GM19099 (cell line): Measurements from ENCODE around the gene L3MBTL4.

Experiments used
- POLR2A ChIP-seq: IDR thresholded peaks from 3 replicates; pipeline ENCODE4 v1.6.1; 2011; ENCODE audit warnings: low read depth; ENCODE audit not compliant: insufficient read length; ENCODE audit errors: extremely low read depth

The L3MBTL4 gene

GRCh38 chr18:6414723-6415417 is at the start of gene L3MBTL4:
Gene L3MBTL4, minus strand, starts transcription at chr18:6414911. Its CDS starts 103,286 bp downstream, at chr18:6311625.
- no peak for TF ChIP-seq POLR2A

- no peak for TF ChIP-seq POLR2A
Measured at GRCh38 chr18:6452194-6452593, 37.5 kb upstream of the L3MBTL4 start.

GRCh38 chr18:6449213-6449612 is 34.5 kb upstream of the L3MBTL4 start:
- no peak for TF ChIP-seq POLR2A

- TF ChIP-seq POLR2A = no peak
Measured at GRCh38 chr18:6444466-6445228, 29.9 kb upstream of the L3MBTL4 start.

- TF ChIP-seq POLR2A = no peak
Measured at GRCh38 chr18:6441200-6441599, 26.5 kb upstream of the L3MBTL4 start.

- TF ChIP-seq POLR2A = no peak
Measured at GRCh38 chr18:6437937-6438818, 23.5 kb upstream of the L3MBTL4 start.

GRCh38 chr18:6435731-6436130 is 21.0 kb upstream of the L3MBTL4 start:
- TF ChIP-seq POLR2A = no peak

- no peak for TF ChIP-seq POLR2A
Measured at GRCh38 chr18:6434987-6435709, 20.4 kb upstream of the L3MBTL4 start.

GRCh38 chr18:6434481-6434880 is 19.8 kb upstream of the L3MBTL4 start:
- no peak for TF ChIP-seq POLR2A

GRCh38 chr18:6431659-6432318 is 17.1 kb upstream of the L3MBTL4 start:
- TF ChIP-seq POLR2A = no peak

- TF ChIP-seq POLR2A = no peak
Measured at GRCh38 chr18:6428851-6429395, 14.2 kb upstream of the L3MBTL4 start.

GRCh38 chr18:6427286-6427685 is 12.6 kb upstream of the L3MBTL4 start:
- TF ChIP-seq POLR2A = no peak

- no peak for TF ChIP-seq POLR2A
Measured at GRCh38 chr18:6423289-6423688, 8.6 kb upstream of the L3MBTL4 start.
